DMS153 treated with DMSO at 0.1 percent for 48 hours (cell line): ENCODE results near the gene TMEM170B.

ENCODE experiments used
- DNase-seq: peaks from one replicate; lab custom pipeline; 2025; ENCODE audit not compliant: unreplicated experiment; lab: John Stamatoyannopoulos, UW

The TMEM170B gene

DNA sequence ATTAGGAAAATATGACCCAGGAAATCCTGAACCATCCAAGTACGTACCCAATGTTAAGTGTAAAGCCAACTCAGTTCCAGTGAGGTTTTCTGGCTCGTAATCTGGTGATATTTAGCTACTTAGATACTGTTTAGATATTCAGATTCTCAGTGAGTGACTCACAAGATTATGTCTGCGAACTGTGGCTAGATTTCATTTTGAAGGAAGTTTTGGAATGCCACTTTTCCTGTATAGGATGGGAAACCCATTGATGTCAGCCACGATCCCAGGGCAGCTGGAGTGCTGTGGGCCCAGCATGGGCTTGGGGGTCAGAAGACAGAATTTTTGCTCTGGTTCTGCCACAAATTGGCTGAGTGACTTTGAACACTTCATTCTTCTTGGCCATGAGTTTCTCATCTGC is 76.3 kb downstream of the TMEM170B start:
- no peak for DNase-seq

DNA sequence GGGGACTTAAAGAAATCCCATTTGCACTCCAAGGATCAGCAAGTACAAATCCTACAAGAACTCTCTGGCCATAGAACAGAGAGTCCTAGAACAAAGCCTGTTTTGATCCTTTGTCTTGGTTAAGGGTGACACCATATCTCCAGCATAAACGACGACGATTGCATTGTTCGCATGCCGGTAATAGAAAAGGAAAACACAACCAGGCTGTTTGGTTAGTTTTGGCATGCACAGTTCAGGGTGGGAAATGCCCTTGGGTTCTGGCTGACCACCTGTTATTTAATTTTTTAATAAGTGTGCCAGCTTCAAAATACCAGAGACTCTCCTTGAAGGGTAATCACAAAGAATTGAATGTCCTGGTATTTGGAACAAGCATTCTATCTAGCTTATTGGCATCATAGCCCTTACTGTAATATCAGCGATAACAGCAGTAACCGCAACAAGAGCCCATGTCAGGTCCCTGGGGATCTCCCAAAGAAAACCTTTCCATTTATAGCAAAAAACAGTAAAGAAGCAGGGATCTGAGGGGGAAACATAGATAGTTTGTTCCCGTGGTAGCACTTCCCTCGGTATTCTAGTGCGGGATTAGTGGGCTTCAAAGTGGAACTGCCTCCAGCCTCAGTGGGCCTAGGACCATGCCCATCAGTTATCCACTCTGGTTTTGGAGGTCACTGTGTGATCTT is 77.1 kb downstream of the TMEM170B start:
- no peak for DNase-seq

DNA sequence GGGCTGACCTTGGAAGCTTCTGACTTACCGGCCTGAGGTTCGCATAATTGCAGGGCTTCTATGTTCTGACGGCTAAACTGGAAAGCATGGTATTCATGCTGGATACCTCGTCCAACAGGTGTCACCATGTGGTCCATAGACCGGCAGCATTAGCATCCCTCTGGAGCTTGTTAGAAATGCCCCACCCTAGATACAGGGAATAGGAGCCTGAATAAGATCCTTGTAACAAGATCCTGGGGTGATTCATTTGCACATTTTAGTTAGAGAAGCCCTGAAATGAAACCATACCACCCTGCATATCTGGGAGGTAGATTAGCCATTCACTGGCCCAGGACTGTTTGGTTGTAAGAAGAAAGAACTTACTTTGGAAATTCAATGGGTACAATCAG is 77.7 kb downstream of the TMEM170B start:
- DNase-seq: no peak

DNA sequence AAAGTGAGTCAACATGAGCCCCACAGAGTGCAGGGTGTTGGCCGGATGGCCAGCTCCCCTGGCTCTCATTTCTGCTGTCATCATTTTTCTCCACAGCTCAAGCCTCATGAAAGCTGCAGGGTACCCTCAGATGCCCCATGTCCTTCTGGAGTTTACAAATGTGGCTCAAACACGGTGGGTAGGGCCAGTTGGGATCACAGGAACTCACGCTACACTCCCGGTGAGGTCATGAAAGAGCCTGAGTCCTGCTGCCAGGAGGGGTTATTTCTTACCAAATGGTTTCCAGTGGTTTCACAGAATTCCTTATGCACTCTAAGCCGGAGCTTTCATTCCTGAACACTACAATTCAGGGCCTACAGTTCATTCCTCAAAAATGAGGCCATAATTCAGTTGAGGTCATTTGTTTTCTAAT is 78.7 kb downstream of the TMEM170B start:
- no peak for DNase-seq

DNA sequence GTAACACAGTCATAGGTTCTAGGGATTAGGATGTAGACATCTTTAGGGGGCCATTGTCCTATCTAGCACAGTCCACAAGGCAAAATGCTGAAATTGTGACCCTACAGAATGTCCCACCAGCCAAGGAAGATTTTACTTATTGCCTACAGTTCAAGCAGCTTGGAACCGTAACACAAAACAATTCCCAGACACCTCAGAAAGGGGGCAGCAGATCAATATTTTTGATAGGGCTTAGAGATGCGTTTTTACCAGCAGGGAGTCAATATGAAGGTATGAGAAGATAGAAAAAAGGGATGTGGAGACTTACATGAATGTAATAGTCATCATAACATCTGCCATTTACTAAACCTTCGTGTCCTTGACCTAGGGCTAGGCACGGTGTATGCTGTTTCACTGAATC is 81.0 kb downstream of the TMEM170B start:
- no peak for DNase-seq

DNA sequence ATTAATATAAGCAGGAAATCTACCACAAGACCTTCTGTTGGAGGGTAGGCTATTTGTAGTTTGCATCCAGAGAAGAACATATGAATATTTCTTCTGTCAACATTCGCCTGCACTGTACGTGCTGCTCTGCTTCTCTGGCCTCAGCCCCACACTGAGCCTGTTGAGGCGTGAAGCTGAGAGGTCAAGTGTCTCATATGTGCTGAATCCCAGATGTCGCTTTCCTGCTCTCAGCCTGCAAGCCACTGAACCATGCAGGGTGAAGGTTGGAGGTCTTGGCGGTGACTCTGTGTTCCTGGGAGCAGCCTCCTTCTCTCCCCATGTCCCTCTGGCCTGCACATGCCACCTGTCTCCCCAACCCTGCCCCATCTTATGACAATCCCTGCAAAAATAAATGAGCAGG is 83.6 kb downstream of the TMEM170B start:
- no peak for DNase-seq

DNA sequence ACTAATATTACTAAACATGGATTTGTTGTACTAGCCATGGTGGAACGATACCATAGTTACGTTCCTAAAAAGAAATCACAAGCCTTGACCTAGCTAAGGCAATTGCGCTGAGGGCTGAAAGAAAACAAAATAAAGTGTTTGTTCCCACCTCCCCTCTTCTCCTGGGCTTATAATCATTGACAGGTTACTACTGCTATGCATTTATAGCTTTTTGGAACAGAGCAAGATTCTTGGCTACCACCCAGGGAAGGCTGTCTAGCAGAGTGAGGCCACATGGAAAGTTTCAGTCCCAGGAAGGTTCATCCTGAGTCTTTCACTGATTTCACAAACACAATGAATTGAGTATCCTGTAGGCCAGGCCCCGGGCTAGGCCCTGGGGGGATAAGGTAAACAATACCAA is 84.6 kb downstream of the TMEM170B start:
- no peak for DNase-seq

DNA sequence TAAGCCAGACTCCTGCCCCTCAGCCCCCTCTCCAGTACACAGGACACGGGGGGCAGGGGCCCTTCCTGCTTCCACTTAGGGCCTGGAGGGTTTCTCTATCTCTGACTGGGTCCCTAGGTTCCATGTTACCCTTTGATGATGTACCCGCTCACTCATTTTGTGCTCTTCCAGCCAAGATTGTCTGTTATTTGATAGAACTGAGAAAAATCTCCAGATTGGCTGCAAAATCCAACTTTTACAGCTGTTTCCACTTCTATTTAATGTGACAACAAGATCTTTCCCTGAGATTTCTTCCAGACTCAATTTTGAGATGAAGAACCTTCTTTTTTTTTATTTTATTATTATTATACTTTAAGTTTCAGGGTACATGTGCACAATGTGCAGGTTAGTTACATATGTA is 85.7 kb downstream of the TMEM170B start:
- DNase-seq: no peak

DNA sequence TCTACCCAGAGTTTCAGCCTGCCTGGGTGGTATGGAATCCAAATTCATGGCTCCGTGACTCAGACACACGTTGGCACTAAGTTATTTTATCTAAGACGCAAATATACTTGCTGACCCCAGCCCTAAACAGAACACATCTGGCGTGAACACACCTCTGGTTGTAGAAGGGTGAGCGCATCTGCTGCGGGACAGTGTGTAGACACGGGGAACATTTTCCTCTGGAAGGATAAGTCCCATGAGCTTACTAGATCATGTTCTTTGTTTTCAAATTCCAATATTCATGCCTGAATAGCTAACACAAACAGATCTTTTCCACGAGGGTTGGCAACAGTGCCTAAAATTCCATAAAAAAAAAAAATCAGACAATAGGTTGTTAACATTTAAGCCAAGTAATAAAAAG is 87.8 kb downstream of the TMEM170B start:
- no peak for DNase-seq

DNA sequence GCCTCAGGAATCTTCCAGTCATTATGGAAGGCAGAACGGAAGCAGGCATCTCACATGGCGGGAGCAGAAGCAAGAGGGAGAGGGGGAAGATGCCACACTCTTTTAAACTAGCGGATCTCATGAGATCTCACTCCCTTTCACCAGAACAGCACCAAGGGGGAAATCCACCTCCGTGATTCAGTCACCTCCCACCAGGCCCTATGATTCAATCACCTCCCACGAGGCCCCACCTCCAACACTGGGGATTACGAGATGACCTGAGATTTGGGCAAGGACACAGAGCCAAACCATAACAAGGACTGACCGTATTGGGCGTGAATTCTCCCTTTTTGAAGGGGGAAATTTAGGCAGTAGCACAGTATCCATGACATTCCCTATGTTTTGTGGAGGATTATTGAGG is 88.8 kb downstream of the TMEM170B start:
- DNase-seq: no peak

DNA sequence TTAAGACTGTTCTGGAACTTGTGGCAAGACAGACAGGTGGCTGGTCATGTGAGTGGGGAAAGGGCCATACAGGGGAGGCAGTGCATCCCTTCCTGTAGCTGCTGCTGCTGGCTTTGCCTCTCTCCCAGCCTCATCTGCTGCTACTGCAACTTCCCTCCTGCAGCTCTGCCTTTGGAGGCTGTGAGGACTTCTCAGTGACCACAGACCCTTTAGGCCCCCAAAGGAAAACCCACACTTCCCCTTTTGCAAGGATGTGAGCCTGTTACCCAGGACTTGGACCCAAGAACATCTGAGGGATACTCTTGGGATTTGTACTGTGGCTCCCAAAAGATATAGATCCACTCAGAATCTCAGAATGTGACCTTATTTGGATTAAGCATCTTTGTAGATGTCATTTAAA is 91.0 kb downstream of the TMEM170B start:
- DNase-seq: no peak

DNA sequence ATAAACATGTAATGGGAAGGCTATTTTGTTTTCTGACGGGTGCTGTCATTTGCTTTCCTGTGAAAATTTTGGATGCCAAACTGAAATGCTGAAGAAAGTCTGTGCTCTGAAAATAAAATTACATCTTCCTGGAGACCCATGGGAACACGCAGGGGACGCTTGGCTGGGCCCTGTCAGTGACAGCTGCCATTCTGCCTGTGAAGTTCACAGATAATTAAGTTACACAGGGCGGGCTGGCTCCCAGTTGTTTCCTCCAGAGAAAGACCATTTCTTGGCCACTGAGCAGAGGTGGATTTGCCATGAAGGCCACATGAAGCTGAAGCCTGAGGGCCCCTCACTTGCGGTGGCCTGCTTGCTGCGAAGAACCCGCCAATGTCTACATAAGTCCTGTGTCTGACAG is 93.5 kb downstream of the TMEM170B start:
- DNase-seq: no peak

DNA sequence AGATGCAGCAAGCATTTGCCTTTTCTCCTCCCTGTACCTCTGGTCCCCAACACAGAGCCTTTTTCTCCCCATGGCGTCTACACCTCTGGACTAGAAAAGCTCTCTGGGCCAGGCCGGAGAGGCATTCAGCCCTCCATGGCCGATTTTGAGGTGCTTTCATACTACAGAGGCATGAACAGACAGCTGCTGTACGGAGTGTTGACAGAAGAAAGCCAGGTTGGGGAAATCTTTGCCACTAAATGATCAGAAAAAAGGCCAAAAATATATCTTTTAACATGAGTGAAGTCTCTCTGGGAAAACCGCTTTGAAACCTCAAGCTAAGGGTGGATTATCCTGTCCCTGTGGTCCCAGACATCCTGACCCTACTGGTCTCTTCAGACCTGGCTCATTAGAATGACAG is 94.0 kb downstream of the TMEM170B start:
- DNase-seq: no peak

DNA sequence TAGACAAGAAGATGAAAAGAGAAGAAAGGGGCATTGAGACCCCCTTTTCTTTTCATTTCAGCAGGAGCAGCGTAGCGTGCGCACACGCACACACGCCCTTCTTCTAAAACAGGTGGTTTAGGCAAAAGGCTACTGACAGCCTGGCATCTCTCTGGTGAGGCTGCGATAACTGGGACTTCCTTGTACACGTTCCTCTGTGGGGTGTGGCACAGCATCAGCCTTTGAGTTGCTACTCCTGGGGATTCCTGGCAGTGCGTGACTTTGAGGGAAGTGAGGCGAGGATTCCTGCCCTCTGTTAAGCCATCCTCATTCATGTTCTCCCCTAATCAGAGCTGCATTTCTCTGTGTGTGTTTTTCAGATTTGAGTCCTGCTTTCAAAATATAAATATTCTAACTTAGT is 94.7 kb downstream of the TMEM170B start:
- no peak for DNase-seq

DNA sequence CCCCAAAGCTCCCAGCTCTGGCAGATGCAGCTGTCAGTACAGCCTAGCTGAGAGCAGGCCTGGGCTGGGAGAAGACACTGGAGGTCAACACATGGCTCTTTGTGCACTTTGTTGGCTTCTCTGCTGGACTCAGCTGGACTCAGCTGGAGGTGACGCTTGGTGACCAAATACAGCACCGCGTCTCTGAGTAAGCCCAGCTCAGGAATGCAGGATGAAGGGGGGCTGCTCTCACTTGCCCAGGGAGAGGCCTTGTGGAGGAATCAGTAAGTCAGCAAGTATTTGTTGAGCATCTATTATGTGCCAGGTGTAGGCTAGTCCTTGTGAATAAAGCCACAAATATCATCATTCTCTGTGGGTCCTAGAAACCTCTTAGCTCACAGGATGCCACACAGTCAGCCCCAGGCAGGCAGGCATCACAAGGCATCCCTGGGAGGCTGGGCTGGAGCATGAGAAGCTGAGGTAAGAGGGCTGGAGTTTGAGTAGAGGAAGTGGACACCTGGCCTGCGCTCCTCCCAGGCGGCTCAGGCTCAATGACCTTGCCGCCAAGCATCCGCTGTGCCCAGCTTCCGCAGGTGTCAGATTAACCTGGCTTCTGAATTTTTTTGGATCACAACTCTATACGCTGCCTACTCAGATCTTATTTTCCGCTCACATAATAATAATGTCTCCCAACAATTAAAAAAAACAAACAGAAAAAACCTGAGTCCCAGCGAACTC is 95.4 kb downstream of the TMEM170B start:
- no peak for DNase-seq
